ENCODE data around the gene IRF9. TPM values are rescaled to one million over a fixed set of nuclear protein-coding genes. Genes with fewer than 3 reads are reported as not detected.

The IRF9 gene
- total and polyA plus RNA-seq, 2 of the 13 experiments (the other 11 are each of a cell fraction or from before 2014, with no cell fraction given): 14.9 to 49.7 TPM

- TF ChIP-seq ZNF512B (CRISPR knock-in tag; IDR thresholded peaks at IDR 0.05; ENCODE audit: borderline replicate concordance): peak; percentile 97
- TF ChIP-seq ZC3H4 (CRISPR knock-in tag; IDR thresholded peaks at IDR 0.05; ENCODE audit: borderline replicate concordance): peak; percentile 96
- no peak for TF ChIP-seq XBP1 (CRISPR knock-in tag; IDR thresholded peaks at IDR 0.05)
- TF ChIP-seq E2F5 (CRISPR knock-in tag; conservative IDR thresholded peaks at IDR 0.05): no peak
- peak; percentile 58 to 98; a peak in 2 of 4 replicates for TF ChIP-seq KLF16 (CRISPR knock-in tag; IDR thresholded peaks at IDR 0.05)
- peak; percentile 100 for TF ChIP-seq ZNF350 (CRISPR knock-in tag; IDR thresholded peaks at IDR 0.05; ENCODE audit: borderline replicate concordance, low read depth)
- no peak for TF ChIP-seq CCDC6 (CRISPR knock-in tag; IDR thresholded peaks at IDR 0.05)
- TF ChIP-seq ZNF329 (CRISPR knock-in tag; IDR thresholded peaks at IDR 0.05; ENCODE audit: low read depth): peak; percentile 87
- no peak for TF ChIP-seq ZFP36 (IDR thresholded peaks at IDR 0.05; ENCODE audit: borderline replicate concordance, low read depth, low read length, partially characterized antibody)
- TF ChIP-seq ZNF615 (CRISPR knock-in tag; IDR thresholded peaks at IDR 0.05; ENCODE audit: borderline replicate concordance): peak; percentile 98
- TF ChIP-seq ARNT2 (CRISPR knock-in tag; IDR thresholded peaks at IDR 0.05; ENCODE audit: low read depth): peak; percentile 99
- TF ChIP-seq CCAR2 (optimal IDR thresholded peaks at IDR 0.05; ENCODE audit: low read depth, low read length): peak; percentile 91
- peak; percentile 91 for TF ChIP-seq TSC22D2 (CRISPR knock-in tag; IDR thresholded peaks at IDR 0.05; ENCODE audit: borderline replicate concordance)
- TF ChIP-seq ZNF337 (CRISPR knock-in tag; IDR thresholded peaks at IDR 0.05; ENCODE audit: borderline replicate concordance, low read depth): no peak
- TF ChIP-seq RARG (CRISPR knock-in tag; IDR thresholded peaks at IDR 0.05; ENCODE audit: low read depth): peak; percentile 55; the same call in 1 of the 2 replicates
- TF ChIP-seq IRF2 (CRISPR knock-in tag; IDR thresholded peaks at IDR 0.05): peak; percentile 100
- peak; percentile 54; the same call in 1 of the 2 replicates for TF ChIP-seq KLF15 (CRISPR knock-in tag; IDR thresholded peaks at IDR 0.05; ENCODE audit: borderline replicate concordance)
- TF ChIP-seq ZFP41 (CRISPR knock-in tag; IDR thresholded peaks at IDR 0.05; ENCODE audit: borderline replicate concordance): peak; percentile 97
- peak; percentile 80 for TF ChIP-seq ZNF629 (CRISPR knock-in tag; conservative IDR thresholded peaks at IDR 0.05)
- TF ChIP-seq KDM6A (CRISPR knock-in tag; IDR thresholded peaks at IDR 0.05; ENCODE audit: low read depth): peak; percentile 72; the same call in 1 of the 2 replicates
- peak; percentile 90 for TF ChIP-seq THRA (CRISPR knock-in tag; IDR thresholded peaks at IDR 0.05; ENCODE audit: borderline replicate concordance)
- peak; percentile 98 for TF ChIP-seq JARID2 (CRISPR knock-in tag; IDR thresholded peaks at IDR 0.05; ENCODE audit: insufficient replicate concordance)
- no peak; the same call in 1 of the 2 replicates for TF ChIP-seq ZNF562 (CRISPR knock-in tag; IDR thresholded peaks at IDR 0.05; ENCODE audit: borderline replicate concordance)
- TF ChIP-seq ZNF354B (CRISPR knock-in tag; IDR thresholded peaks at IDR 0.05): peak; percentile 98
Observed at GRCh38 chr14:24215495-24216344, 54.7 kb downstream of the IRF9 start, which contains the start of gene MDP1 (continued).

All from HepG2 (cell line).